Central memory CD8-positive, alpha-beta T cell (primary cell): ENCODE measurements around the gene DGCR8.

Experiments
- ATAC-seq: fragments of 150-1000 bp; cut with Tn5 transposase; replicated peaks from 2 replicates; pipeline ENCODE4 v1.10.0; 2022; ENCODE audit warnings: mild to moderate bottlenecking, moderate FRiP score, moderate number of reproducible peaks; ENCODE audit not compliant: poor library complexity, severe bottlenecking; ENCODE audit errors: extremely low read depth
- DNase-seq, 2 donors: peaks; one replicate each; pipeline ENCODE4 v3.0.0; 2021; ENCODE audit warnings: low spot score in 2 of 2
- H3K27ac Mint-ChIP-seq: one replicate; pipeline ENCODE4 v1.8.0; 2022; ENCODE audit warnings: low read depth, mild to moderate bottlenecking, moderate library complexity, mixed read lengths
- H3K27me3 Mint-ChIP-seq: one replicate; pipeline ENCODE4 v1.8.0; 2022; ENCODE audit warnings: mixed read lengths
- H3K36me3 Mint-ChIP-seq: one replicate; pipeline ENCODE4 v1.8.0; 2022; ENCODE audit warnings: mild to moderate bottlenecking, moderate library complexity, mixed read lengths; ENCODE audit not compliant: insufficient read depth
- H3K4me1 Mint-ChIP-seq: one replicate; pipeline ENCODE4 v1.8.0; 2022; ENCODE audit warnings: mixed read lengths
- H3K4me3 Mint-ChIP-seq: one replicate; pipeline ENCODE4 v1.8.0; 2022; ENCODE audit warnings: mild to moderate bottlenecking, moderate library complexity, mixed read lengths
- H3K9me3 Mint-ChIP-seq: one replicate; pipeline ENCODE4 v1.8.0; 2022; ENCODE audit warnings: mixed read lengths

Gene DGCR8

GRCh38 chr22:20055654-20056053, 24.4 kb upstream of the DGCR8 start:
- H3K4me3 Mint-ChIP-seq = no peak overlapping the region
- ATAC-seq (no peak), DNase-seq (no peak)
- H3K27ac Mint-ChIP-seq = no peak overlapping the region
- H3K36me3 Mint-ChIP-seq = peaks cover 24% of the 10 kb centered on the region
- H3K4me1 Mint-ChIP-seq = peaks cover 17% of the 10 kb centered on the region
- H3K9me3 Mint-ChIP-seq = no peaks in the 10 kb centered on the region
- no peaks in the 10 kb centered on the region for H3K27me3 Mint-ChIP-seq

GRCh38 chr22:20056161-20056560, 23.9 kb upstream of the DGCR8 start:
- Mint-ChIP-seq H3K27me3 (no peaks in the 10 kb centered on the region), H3K36me3 (peaks cover 22% of the 10 kb centered on the region), H3K4me1 (peaks cover 17% of the 10 kb centered on the region), H3K27ac (peak overlapping the region; percentile 82), H3K9me3 (no peaks in the 10 kb centered on the region), H3K4me3 (no peak overlapping the region)
- DNase-seq (no peak), ATAC-seq (no peak)

GRCh38 chr22:20056696-20057386, 23.2 kb upstream of the DGCR8 start:
- Mint-ChIP-seq H3K36me3 (peaks cover 24% of the 10 kb centered on the region), H3K4me3 (no peak overlapping the region)

GRCh38 chr22:20057596-20058268, 22.3 kb upstream of the DGCR8 start:
- Mint-ChIP-seq H3K27me3 (no peaks in the 10 kb centered on the region), H3K9me3 (no peaks in the 10 kb centered on the region), H3K27ac (no peak overlapping the region), H3K36me3 (peaks cover 20% of the 10 kb centered on the region), H3K4me3 (no peak overlapping the region), H3K4me1 (peaks cover 17% of the 10 kb centered on the region)
- DNase-seq (no peak), ATAC-seq (no peak)

More at GRCh38 chr22:20056696-20057386, 23.2 kb upstream of the DGCR8 start:
- H3K27me3 Mint-ChIP-seq = no peaks in the 10 kb centered on the region
- ATAC-seq (no peak), DNase-seq (no peak)
- peaks cover 17% of the 10 kb centered on the region for H3K4me1 Mint-ChIP-seq
- peak overlapping the region; percentile 82 for H3K27ac Mint-ChIP-seq
- H3K9me3 Mint-ChIP-seq = no peaks in the 10 kb centered on the region

GRCh38 chr22:20058989-20059770, 20.9 kb upstream of the DGCR8 start:
- Mint-ChIP-seq H3K27me3 (no peaks in the 10 kb centered on the region), H3K9me3 (no peaks in the 10 kb centered on the region), H3K27ac (no peak overlapping the region), H3K4me3 (no peak overlapping the region), H3K4me1 (peaks cover 17% of the 10 kb centered on the region), H3K36me3 (peaks cover 17% of the 10 kb centered on the region)
- ATAC-seq (no peak), DNase-seq (no peak)

GRCh38 chr22:20060700-20061480, 19.2 kb upstream of the DGCR8 start:
- Mint-ChIP-seq H3K4me1 (peaks cover 17% of the 10 kb centered on the region), H3K36me3 (peaks cover 13% of the 10 kb centered on the region), H3K27ac (no peak overlapping the region), H3K27me3 (no peaks in the 10 kb centered on the region), H3K4me3 (no peak overlapping the region), H3K9me3 (no peaks in the 10 kb centered on the region)
- ATAC-seq (peak; percentile 43), DNase-seq (no peak)

- ATAC-seq (no peak), DNase-seq (no peak)
- Mint-ChIP-seq H3K36me3 (peaks cover 13% of the 10 kb centered on the region), H3K9me3 (no peaks in the 10 kb centered on the region), H3K27ac (no peak overlapping the region), H3K4me3 (no peak overlapping the region), H3K27me3 (no peaks in the 10 kb centered on the region), H3K4me1 (peaks cover 17% of the 10 kb centered on the region)
These were observed 18.6 kb upstream of the DGCR8 start for GRCh38 chr22:20061481-20061861.

GRCh38 chr22:20062043-20062765, 17.8 kb upstream of the DGCR8 start:
- Mint-ChIP-seq H3K4me3 (no peak overlapping the region), H3K4me1 (peaks cover 17% of the 10 kb centered on the region), H3K27ac (no peak overlapping the region), H3K9me3 (no peaks in the 10 kb centered on the region), H3K36me3 (peaks cover 10% of the 10 kb centered on the region), H3K27me3 (no peaks in the 10 kb centered on the region)
- ATAC-seq (no peak), DNase-seq (no peak)

GRCh38 chr22:20062766-20063083, 17.3 kb upstream of the DGCR8 start:
- peaks cover 17% of the 10 kb centered on the region for H3K4me1 Mint-ChIP-seq
- DNase-seq (no peak), ATAC-seq (no peak)
- peaks cover 10% of the 10 kb centered on the region for H3K36me3 Mint-ChIP-seq
- H3K27ac Mint-ChIP-seq = no peak overlapping the region
- no peak overlapping the region for H3K4me3 Mint-ChIP-seq
- no peaks in the 10 kb centered on the region for H3K27me3 Mint-ChIP-seq
- no peaks in the 10 kb centered on the region for H3K9me3 Mint-ChIP-seq

GRCh38 chr22:20063271-20064139, 16.5 kb upstream of the DGCR8 start:
- Mint-ChIP-seq H3K36me3 (peaks cover 5% of the 10 kb centered on the region), H3K27me3 (no peaks in the 10 kb centered on the region), H3K4me1 (peaks cover 10% of the 10 kb centered on the region), H3K27ac (no peak overlapping the region), H3K4me3 (no peak overlapping the region), H3K9me3 (no peaks in the 10 kb centered on the region)
- ATAC-seq = no peak
- DNase-seq = no peak

- H3K4me1 Mint-ChIP-seq = peaks cover 4% of the 10 kb centered on the region
- DNase-seq (no peak), ATAC-seq (no peak)
- H3K27me3 Mint-ChIP-seq = no peaks in the 10 kb centered on the region
- H3K27ac Mint-ChIP-seq = no peak overlapping the region
- H3K4me3 Mint-ChIP-seq = no peak overlapping the region
- no peaks in the 10 kb centered on the region for H3K9me3 Mint-ChIP-seq
- H3K36me3 Mint-ChIP-seq = peaks cover 5% of the 10 kb centered on the region
These were observed 15.9 kb upstream of the DGCR8 start for GRCh38 chr22:20064140-20064480.
